Measurements from ENCODE around the gene TMBIM6. TPM values are rescaled to one million over a fixed set of nuclear protein-coding genes. Genes with fewer than 3 reads are reported as not detected.

The TMBIM6 gene
- total and polyA plus RNA-seq, 9 of the 15 experiments (the other 6 are each of a cell fraction or from before 2014, with no cell fraction given) = 147 to 1,288 (median 352) TPM

DNA sequence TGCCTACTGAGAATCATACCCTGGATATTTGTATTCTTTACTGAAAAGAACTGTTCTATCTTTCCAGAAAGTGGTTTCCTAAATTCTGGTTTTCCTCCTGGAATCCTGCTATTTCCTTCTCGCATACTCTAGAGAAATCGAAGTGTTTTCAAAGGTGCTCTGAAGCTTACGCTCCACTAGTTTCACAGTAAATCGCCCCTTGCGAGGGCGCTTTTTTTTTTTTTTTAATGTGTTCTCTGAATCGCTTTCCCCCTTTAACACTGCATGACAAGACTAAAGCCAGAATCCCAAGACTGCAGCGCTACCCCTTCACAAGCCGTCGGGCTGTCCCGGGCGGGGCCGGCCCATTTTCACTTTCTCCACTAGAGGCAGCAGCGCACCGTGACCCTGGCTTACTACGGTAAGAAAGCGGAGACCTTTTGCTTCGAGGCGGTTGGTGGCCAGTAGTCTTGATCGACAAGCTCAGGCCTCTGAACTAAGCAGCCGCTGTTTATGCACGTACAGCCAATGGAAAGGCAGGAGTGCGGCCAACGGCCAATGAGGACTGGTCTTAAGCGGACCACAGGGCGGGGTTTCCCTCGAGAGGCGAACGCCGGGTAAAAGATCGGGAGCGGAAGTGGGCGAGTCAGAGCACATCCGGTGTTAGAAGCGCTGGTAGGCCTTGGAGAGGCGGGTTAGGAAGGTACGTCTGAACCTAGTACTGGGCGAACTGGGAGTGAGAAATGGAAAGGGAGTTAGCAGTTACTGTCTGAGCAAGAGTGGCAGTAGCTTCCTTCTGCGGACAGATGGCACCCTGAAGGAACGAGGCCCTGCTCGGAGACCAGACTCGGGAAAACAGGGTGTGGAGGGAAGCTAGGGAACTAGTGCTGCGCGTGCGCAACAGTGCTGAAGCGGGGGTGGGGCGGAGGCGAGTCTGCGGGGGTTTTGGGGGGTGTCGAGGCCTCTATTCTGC lies at the start of gene TMBIM6 (continued):
- TF ChIP-seq, protein P1, sequence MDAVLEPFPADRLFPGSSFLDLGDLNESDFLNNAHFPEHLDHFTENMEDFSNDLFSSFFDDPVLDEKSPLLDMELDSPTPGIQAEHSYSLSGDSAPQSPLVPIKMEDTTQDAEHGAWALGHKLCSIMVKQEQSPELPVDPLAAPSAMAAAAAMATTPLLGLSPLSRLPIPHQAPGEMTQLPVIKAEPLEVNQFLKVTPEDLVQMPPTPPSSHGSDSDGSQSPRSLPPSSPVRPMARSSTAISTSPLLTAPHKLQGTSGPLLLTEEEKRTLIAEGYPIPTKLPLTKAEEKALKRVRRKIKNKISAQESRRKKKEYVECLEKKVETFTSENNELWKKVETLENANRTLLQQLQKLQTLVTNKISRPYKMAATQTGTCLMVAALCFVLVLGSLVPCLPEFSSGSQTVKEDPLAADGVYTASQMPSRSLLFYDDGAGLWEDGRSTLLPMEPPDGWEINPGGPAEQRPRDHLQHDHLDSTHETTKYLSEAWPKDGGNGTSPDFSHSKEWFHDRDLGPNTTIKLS (IDR thresholded peaks at IDR 0.05; ENCODE audit: borderline replicate concordance, low read depth) = no peak; the same call in 1 of the 2 replicates
- TF ChIP-seq, protein P2, sequence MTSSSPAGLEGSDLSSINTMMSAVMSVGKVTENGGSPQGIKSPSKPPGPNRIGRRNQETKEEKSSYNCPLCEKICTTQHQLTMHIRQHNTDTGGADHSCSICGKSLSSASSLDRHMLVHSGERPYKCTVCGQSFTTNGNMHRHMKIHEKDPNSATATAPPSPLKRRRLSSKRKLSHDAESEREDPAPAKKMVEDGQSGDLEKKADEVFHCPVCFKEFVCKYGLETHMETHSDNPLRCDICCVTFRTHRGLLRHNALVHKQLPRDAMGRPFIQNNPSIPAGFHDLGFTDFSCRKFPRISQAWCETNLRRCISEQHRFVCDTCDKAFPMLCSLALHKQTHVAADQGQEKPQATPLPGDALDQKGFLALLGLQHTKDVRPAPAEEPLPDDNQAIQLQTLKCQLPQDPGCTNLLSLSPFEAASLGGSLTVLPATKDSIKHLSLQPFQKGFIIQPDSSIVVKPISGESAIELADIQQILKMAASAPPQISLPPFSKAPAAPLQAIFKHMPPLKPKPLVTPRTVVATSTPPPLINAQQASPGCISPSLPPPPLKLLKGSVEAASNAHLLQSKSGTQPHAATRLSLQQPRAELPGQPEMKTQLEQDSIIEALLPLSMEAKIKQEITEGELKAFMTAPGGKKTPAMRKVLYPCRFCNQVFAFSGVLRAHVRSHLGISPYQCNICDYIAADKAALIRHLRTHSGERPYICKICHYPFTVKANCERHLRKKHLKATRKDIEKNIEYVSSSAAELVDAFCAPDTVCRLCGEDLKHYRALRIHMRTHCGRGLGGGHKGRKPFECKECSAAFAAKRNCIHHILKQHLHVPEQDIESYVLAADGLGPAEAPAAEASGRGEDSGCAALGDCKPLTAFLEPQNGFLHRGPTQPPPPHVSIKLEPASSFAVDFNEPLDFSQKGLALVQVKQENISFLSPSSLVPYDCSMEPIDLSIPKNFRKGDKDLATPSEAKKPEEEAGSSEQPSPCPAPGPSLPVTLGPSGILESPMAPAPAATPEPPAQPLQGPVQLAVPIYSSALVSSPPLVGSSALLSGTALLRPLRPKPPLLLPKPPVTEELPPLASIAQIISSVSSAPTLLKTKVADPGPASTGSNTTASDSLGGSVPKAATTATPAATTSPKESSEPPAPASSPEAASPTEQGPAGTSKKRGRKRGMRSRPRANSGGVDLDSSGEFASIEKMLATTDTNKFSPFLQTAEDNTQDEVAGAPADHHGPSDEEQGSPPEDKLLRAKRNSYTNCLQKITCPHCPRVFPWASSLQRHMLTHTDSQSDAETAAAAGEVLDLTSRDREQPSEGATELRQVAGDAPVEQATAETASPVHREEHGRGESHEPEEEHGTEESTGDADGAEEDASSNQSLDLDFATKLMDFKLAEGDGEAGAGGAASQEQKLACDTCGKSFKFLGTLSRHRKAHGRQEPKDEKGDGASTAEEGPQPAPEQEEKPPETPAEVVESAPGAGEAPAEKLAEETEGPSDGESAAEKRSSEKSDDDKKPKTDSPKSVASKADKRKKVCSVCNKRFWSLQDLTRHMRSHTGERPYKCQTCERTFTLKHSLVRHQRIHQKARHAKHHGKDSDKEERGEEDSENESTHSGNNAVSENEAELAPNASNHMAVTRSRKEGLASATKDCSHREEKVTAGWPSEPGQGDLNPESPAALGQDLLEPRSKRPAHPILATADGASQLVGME (CRISPR knock-in tag; IDR thresholded peaks at IDR 0.05) = no peak
- TF ChIP-seq MTA2 (IDR thresholded peaks at IDR 0.05; ENCODE audit: low read depth) (no peak), SP2 (IDR thresholded peaks at IDR 0.05; ENCODE audit: extremely low read depth, low read depth, low read length, poor library complexity, severe bottlenecking) (peak; percentile 52), ESRRA (IDR thresholded peaks at IDR 0.05; ENCODE audit: borderline replicate concordance, low read depth) (peak; percentile 71; the same call in 1 of the 2 replicates), ZNF197 (CRISPR knock-in tag; IDR thresholded peaks at IDR 0.05; ENCODE audit: low read depth) (no peak), CBX1 (IDR thresholded peaks at IDR 0.05; ENCODE audit: low read depth) (no peak), ZNF586 (CRISPR knock-in tag; conservative IDR thresholded peaks at IDR 0.05) (0 out of 2 replicates have a peak, but pooled peaks have one; percentile 33), EP400 (IDR thresholded peaks at IDR 0.05) (peak; percentile 92), TBL1XR1 (IDR thresholded peaks at IDR 0.05; ENCODE audit: low read length in 2 of 2) (no peak), BRD4 (IDR thresholded peaks at IDR 0.05) (peak; percentile 65; the same call in 1 of the 2 replicates), SRSF3 (IDR thresholded peaks at IDR 0.05; ENCODE audit: insufficient read depth, low read length) (no peak), ARNT (IDR thresholded peaks at IDR 0.05) (peak; percentile 45 to 72; a peak in 3 of 4 replicates), STAT5A (IDR thresholded peaks at IDR 0.05; ENCODE audit: borderline replicate concordance, low read length) (no peak), HMGN3 (IDR thresholded peaks at IDR 0.05; ENCODE audit: borderline replicate concordance, extremely low read depth, insufficient read length, low read depth, low read length) (no peak), NFRKB (IDR thresholded peaks at IDR 0.05; ENCODE audit: low read depth) (peak; percentile 67), CAMTA2 (CRISPR knock-in tag; conservative IDR thresholded peaks at IDR 0.05) (no peak)
- TF ChIP-seq, protein P3, sequence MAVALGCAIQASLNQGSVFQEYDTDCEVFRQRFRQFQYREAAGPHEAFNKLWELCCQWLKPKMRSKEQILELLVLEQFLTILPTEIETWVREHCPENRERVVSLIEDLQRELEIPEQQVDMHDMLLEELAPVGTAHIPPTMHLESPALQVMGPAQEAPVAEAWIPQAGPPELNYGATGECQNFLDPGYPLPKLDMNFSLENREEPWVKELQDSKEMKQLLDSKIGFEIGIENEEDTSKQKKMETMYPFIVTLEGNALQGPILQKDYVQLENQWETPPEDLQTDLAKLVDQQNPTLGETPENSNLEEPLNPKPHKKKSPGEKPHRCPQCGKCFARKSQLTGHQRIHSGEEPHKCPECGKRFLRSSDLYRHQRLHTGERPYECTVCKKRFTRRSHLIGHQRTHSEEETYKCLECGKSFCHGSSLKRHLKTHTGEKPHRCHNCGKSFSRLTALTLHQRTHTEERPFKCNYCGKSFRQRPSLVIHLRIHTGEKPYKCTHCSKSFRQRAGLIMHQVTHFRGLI (CRISPR knock-in tag; IDR thresholded peaks at IDR 0.05) = no peak

Data from K562 (cell line).